Neural cell (in vitro differentiated cells): ENCODE measurements around the gene CACNA1C.

Experiments
- CTCF ChIP-seq: fragments of 450-650 bp; IDR thresholded peaks from 2 replicates; pipeline ENCODE4 v1.5.1; 2014; ENCODE audit warnings: antibody characterized with exemption, mild to moderate bottlenecking, moderate library complexity; ENCODE audit not compliant: poor library complexity, severe bottlenecking
- EP300 ChIP-seq: fragments of 450-650 bp; conservative IDR thresholded peaks from 2 replicates; pipeline ENCODE4 v1.6.1; 2014; ENCODE audit warnings: antibody characterized with exemption, mild to moderate bottlenecking, moderate library complexity; ENCODE audit not compliant: poor library complexity, severe bottlenecking
- EZH2 ChIP-seq: fragments of 200-600, 300-800 bp; shearing (Covaris generic), sonication (generic); IDR thresholded peaks from 2 replicates; pipeline ENCODE4 v1.6.1; 2014; ENCODE audit warnings: antibody characterized with exemption, low read length, borderline replicate concordance, mild to moderate bottlenecking; ENCODE audit not compliant: insufficient read depth, poor library complexity, severe bottlenecking
- MXI1 ChIP-seq: fragments of 450-650 bp; conservative IDR thresholded peaks from 2 replicates; pipeline ENCODE4 v1.6.1; 2014; ENCODE audit warnings: antibody characterized with exemption, mild to moderate bottlenecking; ENCODE audit not compliant: poor library complexity, severe bottlenecking
- POLR2AphosphoS5 ChIP-seq: IDR thresholded peaks from 2 replicates; pipeline ENCODE4 v1.6.1; 2012
- RAD21 ChIP-seq: fragments of 450-650 bp; conservative IDR thresholded peaks from 2 replicates; pipeline ENCODE4 v1.6.1; 2014; ENCODE audit warnings: antibody characterized with exemption, mild to moderate bottlenecking, moderate library complexity
- SMC3 ChIP-seq: fragments of 450-650 bp; conservative IDR thresholded peaks from 2 replicates; pipeline ENCODE4 v1.6.1; 2014; ENCODE audit warnings: antibody characterized with exemption, mild to moderate bottlenecking, moderate library complexity; ENCODE audit not compliant: poor library complexity
- TAF1 ChIP-seq: IDR thresholded peaks from 2 replicates; pipeline ENCODE4 v1.6.1; 2012; ENCODE audit warnings: low read depth

GRCh38 chr12:2555487-2556082 lies 502.8 kb downstream of the CACNA1C start:
- no peak for TF ChIP-seq SMC3
- TF ChIP-seq CTCF: no peak
- TF ChIP-seq EZH2: no peak
- TF ChIP-seq POLR2AphosphoS5: peak; percentile 33
- no peak for TF ChIP-seq TAF1
- no peak for TF ChIP-seq RAD21
- TF ChIP-seq EP300: peak; percentile 18
- no peak for TF ChIP-seq MXI1
